Erythroblast (primary cell): ENCODE measurements around the gene GCG.
A peak's percentile ranks its signal among the peaks of the same experiment; 100 is the strongest.

ENCODE experiments used
- DNase-seq, 2 experiments: peaks; one replicate each; lab custom pipeline; 2025; lab: John Stamatoyannopoulos, UW
- GATA1 ChIP-seq: IDR thresholded peaks from 2 replicates; pipeline ENCODE4 v1.6.1; 2011; ENCODE audit warnings: low read depth, mild to moderate bottlenecking, control low read depth, low read length, moderate library complexity
- POLR2A ChIP-seq: IDR thresholded peaks from 2 replicates; pipeline ENCODE4 v1.6.1; 2011; ENCODE audit warnings: mild to moderate bottlenecking, low read length

Gene GCG

GRCh38 chr2:162126111-162126519, 25.9 kb downstream of the GCG start:
- TF ChIP-seq GATA1 (no peak), POLR2A (no peak)
- no peak for DNase-seq

- TF ChIP-seq POLR2A (no peak), GATA1 (no peak)
- DNase-seq = no peak
Observed at GRCh38 chr2:162125138-162125537, 26.9 kb downstream of the GCG start.

DNA sequence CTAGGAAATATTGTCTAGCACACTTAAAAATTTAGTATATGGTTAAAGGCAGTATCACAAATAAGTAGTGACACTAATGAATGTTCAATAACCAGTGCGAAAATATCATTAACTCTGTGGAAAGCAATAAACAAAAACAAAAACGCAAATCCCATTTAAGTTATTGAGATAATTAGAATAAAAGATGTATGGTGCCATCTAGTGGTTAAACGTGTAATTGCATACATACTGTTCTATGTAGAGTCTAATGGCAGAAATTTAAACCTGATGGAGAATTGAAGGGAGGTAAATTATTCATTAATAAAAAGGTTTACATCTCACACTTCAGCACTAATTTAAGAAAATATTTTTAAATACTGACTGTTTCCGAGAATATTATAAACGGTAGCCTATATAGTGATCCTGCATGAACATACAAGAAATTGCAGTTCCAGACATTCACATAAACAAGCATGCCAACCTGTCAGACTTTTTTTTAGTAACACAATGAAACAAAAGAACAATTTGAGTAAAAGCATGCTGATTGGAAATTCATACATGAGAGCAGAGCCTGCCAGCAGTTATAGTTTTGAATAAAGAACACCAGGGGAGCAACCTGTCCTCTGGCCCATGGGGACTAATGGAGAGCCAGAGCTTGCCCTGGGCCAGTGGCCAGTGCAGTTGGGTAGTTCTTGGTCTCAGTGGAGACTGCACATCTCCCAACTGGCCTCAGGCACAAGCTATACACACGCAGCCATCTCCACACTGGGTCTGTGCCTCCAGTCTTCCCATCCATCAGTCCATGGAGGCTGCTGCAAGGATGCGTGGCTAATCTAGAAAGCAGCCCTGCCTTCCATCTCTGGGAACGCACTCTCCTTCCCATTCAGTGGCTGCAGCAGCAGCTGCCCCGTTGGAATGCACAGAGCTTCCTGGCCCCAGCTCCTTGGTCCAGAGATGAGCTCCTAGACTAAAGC, 28.0 kb downstream of the GCG start:
- TF ChIP-seq POLR2A = no peak
- TF ChIP-seq GATA1 = no peak
- DNase-seq = peak; percentile 53 to 75

DNA sequence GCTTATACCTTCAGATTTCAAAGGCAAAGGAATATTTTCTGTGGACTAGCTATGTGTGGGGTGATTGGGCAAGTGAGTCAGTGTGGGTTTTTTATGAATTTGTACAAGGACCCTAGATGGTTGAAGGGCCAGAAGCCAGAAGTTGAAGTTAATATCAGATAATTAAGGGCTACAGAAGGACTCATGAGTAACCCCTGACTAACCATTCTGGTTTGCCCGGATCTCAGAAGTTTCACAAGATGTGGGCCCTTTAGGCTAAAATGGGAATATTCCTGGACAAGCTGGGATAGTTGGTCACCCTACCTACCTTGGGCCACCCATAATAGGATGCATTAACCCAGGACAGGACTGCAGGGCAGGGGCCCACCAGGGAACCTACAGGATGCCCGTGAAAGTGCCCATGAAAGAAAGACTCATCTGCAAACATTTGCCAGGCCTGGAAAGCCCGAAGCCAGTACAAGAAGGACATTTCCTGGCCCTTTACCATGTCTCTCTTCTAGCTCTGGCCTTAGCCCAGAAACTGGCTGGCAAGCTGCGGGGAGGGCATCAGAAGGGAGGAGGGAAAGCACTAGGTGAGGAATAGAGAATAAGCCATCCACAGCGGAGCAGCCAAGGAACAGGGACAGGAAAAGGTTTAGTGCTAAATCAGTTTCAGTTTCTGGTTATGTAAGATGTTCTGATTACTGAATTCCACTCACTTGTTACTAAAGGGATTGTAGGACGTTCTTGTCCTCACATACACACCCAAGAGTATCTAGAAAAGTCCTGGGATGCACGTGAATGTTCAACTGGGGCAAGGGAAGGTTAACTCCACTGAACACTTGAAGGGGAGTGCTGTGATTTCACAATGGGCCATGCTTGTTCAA, 33.6 kb downstream of the GCG start:
- no peak for DNase-seq
- TF ChIP-seq GATA1 = no peak
- no peak for TF ChIP-seq POLR2A

GRCh38 chr2:162116352-162116751, 35.7 kb downstream of the GCG start:
- TF ChIP-seq POLR2A (no peak), GATA1 (no peak)
- no peak for DNase-seq

- TF ChIP-seq GATA1 (no peak), POLR2A (no peak)
- DNase-seq = no peak
Observed at GRCh38 chr2:162115076-162115475, 37.0 kb downstream of the GCG start.

DNA sequence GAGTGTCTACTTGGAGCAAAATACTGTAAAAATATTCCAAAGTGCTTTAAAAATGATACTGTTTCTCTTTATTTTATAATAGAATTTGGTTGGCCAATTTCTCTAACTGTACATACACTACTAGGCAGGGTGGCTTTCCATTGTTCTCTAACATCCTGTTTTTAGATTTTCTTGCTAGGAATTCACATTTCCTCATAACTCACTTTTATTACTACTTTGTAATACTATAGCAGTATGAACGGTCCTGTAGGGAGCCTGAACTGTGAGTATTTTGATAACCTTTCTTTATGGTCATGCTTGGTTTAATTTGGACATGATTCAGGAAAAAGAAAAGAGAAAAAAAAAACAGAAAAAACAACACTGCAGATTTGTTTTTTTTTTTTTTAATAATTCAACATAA, 37.8 kb downstream of the GCG start:
- no peak for DNase-seq

DNA sequence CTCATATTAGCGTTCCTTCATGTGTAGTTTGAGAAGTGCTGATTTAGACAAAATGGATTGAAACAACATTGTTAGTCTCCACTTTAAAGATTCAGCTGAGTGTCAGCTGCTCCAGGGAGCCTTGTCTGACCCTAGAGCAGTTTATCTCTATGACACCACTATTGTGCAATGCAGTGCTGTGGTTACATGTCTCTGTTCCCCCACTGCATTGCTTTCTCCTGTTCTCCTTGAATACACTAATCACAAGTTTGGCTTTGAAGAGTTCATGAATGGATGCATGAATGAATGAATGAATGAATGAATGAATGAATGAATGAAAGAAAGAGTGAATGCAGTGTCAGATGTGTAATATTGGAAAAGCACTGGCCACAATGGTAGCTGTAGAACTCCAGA, 38.3 kb downstream of the GCG start:
- TF ChIP-seq POLR2A (no peak), GATA1 (no peak)
- DNase-seq = peak in 1 of 2 experiments; percentile 3

More for the DNA sequence above, 37.8 kb downstream of the GCG start:
- TF ChIP-seq POLR2A (no peak), GATA1 (no peak)

DNA sequence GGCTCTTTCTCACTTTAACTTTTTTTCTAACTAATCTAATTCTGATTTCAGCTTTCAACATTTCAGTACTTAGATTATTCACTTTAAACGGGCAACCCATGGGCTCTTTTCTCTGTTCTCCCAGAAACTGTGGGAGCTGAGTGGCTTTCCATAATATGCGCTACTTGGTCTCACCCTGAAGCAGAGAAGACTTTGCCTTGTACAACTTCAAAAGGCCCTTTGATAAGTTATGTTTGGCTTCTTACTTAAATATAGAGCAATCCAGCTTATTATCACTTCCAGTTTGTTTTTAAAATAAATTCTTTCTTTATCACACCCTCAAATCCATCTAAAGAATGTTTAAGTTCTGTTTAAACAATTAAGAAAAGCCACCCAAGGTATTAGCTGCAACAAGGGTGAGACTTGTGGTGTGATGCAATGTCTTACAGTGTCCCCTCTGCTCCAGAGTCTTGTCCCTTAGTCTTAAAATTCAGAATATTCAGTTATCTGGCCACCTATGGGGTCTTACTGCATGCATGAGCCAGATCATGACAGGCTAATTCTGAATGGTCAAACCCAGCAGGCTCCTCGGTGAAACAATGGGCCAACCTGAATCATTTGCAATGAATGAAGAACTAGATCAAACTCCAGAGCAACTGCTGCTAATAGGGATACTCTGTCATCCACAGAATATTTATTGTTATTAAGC, 38.8 kb downstream of the GCG start:
- TF ChIP-seq POLR2A = no peak
- no peak for TF ChIP-seq GATA1
- DNase-seq = no peak

DNA sequence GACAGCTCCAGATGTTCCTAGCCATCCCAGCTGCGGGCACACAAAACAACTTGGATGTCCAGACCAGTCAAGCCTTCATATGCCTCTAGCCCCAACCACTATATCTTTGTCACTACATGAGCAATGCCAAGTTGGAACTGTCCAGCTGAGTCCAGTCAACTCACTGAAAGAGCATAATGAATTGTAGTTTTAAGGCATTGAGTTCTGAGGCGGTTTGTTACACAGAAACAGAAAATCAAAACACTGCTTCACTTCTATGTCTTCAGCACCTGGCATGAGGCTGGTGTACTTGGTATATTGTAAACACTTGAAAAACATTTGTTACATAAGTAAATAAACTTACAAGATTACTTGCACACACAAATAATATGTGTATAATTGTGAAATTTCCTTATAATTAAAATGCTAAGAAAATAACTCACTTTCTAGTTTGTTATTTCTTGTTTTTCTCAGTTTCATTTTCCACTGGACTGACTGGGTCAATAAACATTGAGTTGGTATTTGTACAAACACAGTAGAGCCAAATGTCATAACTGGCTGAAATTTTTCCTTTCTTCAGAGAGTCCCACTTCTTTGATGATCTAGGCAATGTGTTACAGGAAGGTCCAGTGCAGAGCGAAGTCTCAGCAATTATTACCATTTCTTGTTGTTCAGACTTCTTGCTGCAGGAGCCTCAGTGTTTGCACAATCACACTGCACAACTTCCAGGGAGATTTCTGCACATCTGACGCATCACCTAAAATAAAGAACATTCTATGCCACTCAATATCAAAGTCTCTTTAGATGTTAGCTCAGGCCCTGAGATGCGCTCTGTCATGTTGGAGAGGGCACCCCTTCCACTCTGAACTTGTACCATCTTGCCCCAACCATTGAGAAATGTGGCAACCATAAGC, 39.8 kb downstream of the GCG start:
- no peak for DNase-seq
- TF ChIP-seq POLR2A = no peak
- no peak for TF ChIP-seq GATA1

DNA sequence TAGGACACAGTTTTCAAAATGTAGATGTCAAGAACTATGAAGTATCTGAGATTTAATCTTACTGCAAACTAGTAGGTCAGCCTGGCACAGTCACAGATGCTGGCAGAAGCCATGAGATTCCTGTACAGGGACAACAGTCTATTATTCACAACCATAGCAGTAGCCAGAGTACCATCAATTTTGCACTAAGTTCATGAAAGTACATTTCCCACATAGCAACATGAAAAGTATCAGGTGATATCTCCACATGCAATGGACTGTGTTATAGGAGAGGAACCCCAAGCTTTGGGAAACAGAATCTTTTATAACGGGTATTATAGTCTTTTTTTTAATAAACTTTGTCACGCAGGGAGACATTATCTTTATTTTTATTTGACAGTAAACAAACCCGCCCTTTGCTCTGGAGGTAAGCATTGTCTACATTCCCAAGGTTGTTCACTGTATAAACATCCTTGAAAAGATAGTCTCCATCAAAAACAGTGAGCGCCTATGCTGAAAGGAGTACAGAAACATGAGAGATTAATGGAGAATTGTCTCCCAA, 44.6 kb downstream of the GCG start:
- no peak for DNase-seq
- TF ChIP-seq GATA1 = no peak

DNA sequence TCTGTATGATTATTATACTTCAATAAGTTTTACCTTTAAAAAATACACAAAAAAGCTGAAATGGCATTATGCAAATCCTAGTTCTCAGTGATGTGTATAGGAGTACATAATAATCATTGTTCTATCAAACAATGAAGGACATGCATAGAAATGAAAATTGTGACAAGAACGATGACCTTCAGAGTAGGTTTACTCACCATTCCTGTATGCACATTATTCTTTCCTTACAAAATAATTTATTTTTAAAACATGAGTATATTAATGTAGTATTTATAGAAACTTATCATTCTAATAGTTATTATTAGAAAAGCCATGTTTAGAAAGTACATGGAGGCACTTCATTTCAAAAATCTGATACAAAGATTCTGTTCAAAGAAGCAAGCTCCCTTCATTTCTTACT, 45.3 kb downstream of the GCG start:
- no peak for TF ChIP-seq GATA1
- no peak for TF ChIP-seq POLR2A
- no peak for DNase-seq
